Fibroblast of lung (primary cell): ENCODE data around the gene STK11IP. TPM values are rescaled to one million over a fixed set of nuclear protein-coding genes. Genes with fewer than 3 reads are reported as not detected.

Experiments
- DNase-seq, 2 donors: peaks; one replicate each; pipeline versions ENCODE4 v3.0.0 to v3.0.0-alpha.2; 2010; ENCODE audit warnings: low read depth in 2 of 2
- H2AFZ ChIP-seq: 2 replicates; pipeline ENCODE4 v1.5.1; 2012; ENCODE audit warnings: low read length, control low read depth, inconsistent platforms
- H3K27ac ChIP-seq: 2 replicates; pipeline ENCODE4 v1.5.1; 2011; ENCODE audit warnings: low read length, control low read depth; ENCODE audit not compliant: insufficient read depth
- H3K27me3 ChIP-seq: 2 replicates; pipeline ENCODE4 v1.5.1; 2011; ENCODE audit warnings: mild to moderate bottlenecking, low read length; ENCODE audit not compliant: control insufficient read depth, insufficient read depth
- H3K36me3 ChIP-seq: 2 replicates; pipeline ENCODE4 v1.5.1; 2011; ENCODE audit warnings: low read length; ENCODE audit not compliant: control insufficient read depth, insufficient read depth
- H3K4me1 ChIP-seq: 2 replicates; pipeline ENCODE4 v1.5.1; 2011; ENCODE audit warnings: low read length; ENCODE audit not compliant: control insufficient read depth, insufficient read depth; ENCODE audit errors: extremely low read depth
- H3K4me2 ChIP-seq: 2 replicates; pipeline ENCODE4 v1.5.1; 2011; ENCODE audit warnings: low read length, control low read depth; ENCODE audit not compliant: insufficient read depth; ENCODE audit errors: extremely low read depth
- H3K4me3 ChIP-seq, 4 experiments: fragments of 200-600 bp in 1 of 4; sonication (generic) in 1 of 4; replicated peaks in 1 of 4; 2 replicates each; pipeline ENCODE4 v1.5.1; 2011 to 2016; ENCODE audit warnings: low read length in 4 of 4, low read depth in 3 of 4, mild to moderate bottlenecking in 3 of 4, control low read depth in 2 of 4, inconsistent platforms in 1 of 4, mixed read lengths in 1 of 4; ENCODE audit not compliant: insufficient read depth in 1 of 4; ENCODE audit errors: control extremely low read depth in 1 of 4
- H3K79me2 ChIP-seq: 2 replicates; pipeline ENCODE4 v1.5.1; 2012; ENCODE audit warnings: mild to moderate bottlenecking, low read length, inconsistent platforms; ENCODE audit not compliant: control insufficient read depth, insufficient read depth
- H3K9ac ChIP-seq: 2 replicates; pipeline ENCODE4 v1.5.1; 2011; ENCODE audit warnings: mild to moderate bottlenecking, low read length, control low read depth; ENCODE audit not compliant: insufficient read depth
- H3K9me3 ChIP-seq: 2 replicates; pipeline ENCODE4 v1.5.1; 2012; ENCODE audit warnings: low read depth, low read length; ENCODE audit not compliant: control insufficient read depth, insufficient read depth
- H4K20me1 ChIP-seq: 2 replicates; pipeline ENCODE4 v1.5.1; 2011; ENCODE audit warnings: low read length; ENCODE audit not compliant: control insufficient read depth, insufficient read depth; ENCODE audit errors: extremely low read depth
- CTCF ChIP-seq, 2 donors: IDR thresholded peaks in 1 of 2; conservative IDR thresholded peaks in 1 of 2; 1 replicate in 1 of 2; 2 replicates in 1 of 2; pipeline ENCODE4 v1.5.1; 2011 to 2012; ENCODE audit warnings: low read length in 2 of 2, control low read depth in 1 of 2, inconsistent platforms in 1 of 2, low read depth in 1 of 2, mild to moderate bottlenecking in 1 of 2
- EZH2 ChIP-seq: IDR thresholded peaks from 2 replicates; pipeline ENCODE4 v1.5.1; 2012; ENCODE audit warnings: low read length, control low read depth, mild to moderate bottlenecking; ENCODE audit errors: missing control alignments
- polyA plus RNA-seq, 2 donors: library from polyadenylated mRNA; depleted of rRNA in 1 of 2; stranded (reverse) in 1 of 2; unstranded in 1 of 2; fragments of >200 nt; gene quantifications; 2 replicates each; pipeline ENCODE4 v1.2.1, GENCODE V29; 2011 to 2012; ENCODE audit warnings: missing spikeins in 1 of 2
- total RNA-seq: library from RNA; depleted of rRNA; stranded (reverse); fragments of >200 nt; gene quantifications from 2 replicates; pipeline ENCODE4 v1.2.1, GENCODE V29; 2014

STK11IP gene
- total and polyA plus RNA-seq, 2 donors (not counting 1 experiment from before 2014, with no cell fraction given) = 5.6 to 16.8 TPM

GRCh38 chr2:219572237-219573001 is 25.2 kb upstream of the STK11IP start, which contains the start of gene INHA:
TSS of gene INHA (plus strand) at chr2:219572310. CDS start at chr2:219572375, 65 bp downstream.
- H3K27me3 ChIP-seq = peaks cover 15% of the 10 kb centered on the region
- no peak for TF ChIP-seq CTCF (conservative IDR thresholded peaks at IDR 0.05 in 1 of 2, IDR thresholded peaks at IDR 0.05 in 1 of 2; ENCODE audit: low read depth in 1 of 2, low read length in 2 of 2)
- TF ChIP-seq EZH2 = no peak
- H3K79me2 ChIP-seq = no peaks in the 10 kb centered on the region
- H3K4me3 ChIP-seq = peak within 1 kb of the TSS; percentile 37 to 68 (median 47)
- no peaks in the 10 kb centered on the region for H3K36me3 ChIP-seq
- DNase-seq = no peak
- no peak within 1 kb of the TSS for H3K27ac ChIP-seq
- H4K20me1 ChIP-seq = no peaks in the 10 kb centered on the region
- H3K4me1 ChIP-seq = peaks cover 3% of the 10 kb centered on the region
- H3K9me3 ChIP-seq = no peaks in the 10 kb centered on the region
- peak within 1 kb of the TSS; percentile 35 for H2AFZ ChIP-seq
- H3K4me2 ChIP-seq = peak within 1 kb of the TSS; percentile 68
- H3K9ac ChIP-seq = peak within 1 kb of the TSS; percentile 46

DNA sequence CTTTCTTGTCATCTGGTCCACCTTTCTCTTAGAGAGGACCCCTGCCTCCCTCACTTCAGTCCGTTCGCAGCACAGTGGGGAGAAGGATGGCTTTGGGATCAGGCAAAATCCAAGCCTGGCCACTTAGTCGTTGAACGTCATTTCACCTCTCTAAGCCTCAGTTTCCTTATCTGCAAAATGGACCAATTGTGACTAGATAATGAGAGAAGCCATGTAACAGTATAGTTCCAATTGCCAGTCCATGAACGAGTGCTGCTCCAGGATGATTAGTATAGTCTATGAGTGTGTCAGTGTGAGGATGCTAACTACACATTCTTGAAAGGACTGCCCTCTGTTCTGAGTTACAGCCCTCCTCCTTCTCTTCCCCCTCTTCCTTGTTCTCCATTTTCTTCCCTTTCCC is 24.5 kb upstream of the STK11IP start:
- Histone ChIP-seq H3K9ac (no peak overlapping the region), H3K4me2 (no peak overlapping the region), H4K20me1 (no peaks in the 10 kb centered on the region), H3K4me3 (no peak overlapping the region), H2AFZ (no peak overlapping the region), H3K79me2 (no peaks in the 10 kb centered on the region), H3K27me3 (peaks cover 17% of the 10 kb centered on the region), H3K27ac (no peak overlapping the region), H3K36me3 (no peaks in the 10 kb centered on the region), H3K9me3 (no peaks in the 10 kb centered on the region), H3K4me1 (peaks cover 3% of the 10 kb centered on the region)
- TF ChIP-seq EZH2 (no peak), CTCF (conservative IDR thresholded peaks at IDR 0.05 in 1 of 2, IDR thresholded peaks at IDR 0.05 in 1 of 2; ENCODE audit: low read depth in 1 of 2, low read length in 2 of 2) (no peak)
- DNase-seq = no peak

DNA sequence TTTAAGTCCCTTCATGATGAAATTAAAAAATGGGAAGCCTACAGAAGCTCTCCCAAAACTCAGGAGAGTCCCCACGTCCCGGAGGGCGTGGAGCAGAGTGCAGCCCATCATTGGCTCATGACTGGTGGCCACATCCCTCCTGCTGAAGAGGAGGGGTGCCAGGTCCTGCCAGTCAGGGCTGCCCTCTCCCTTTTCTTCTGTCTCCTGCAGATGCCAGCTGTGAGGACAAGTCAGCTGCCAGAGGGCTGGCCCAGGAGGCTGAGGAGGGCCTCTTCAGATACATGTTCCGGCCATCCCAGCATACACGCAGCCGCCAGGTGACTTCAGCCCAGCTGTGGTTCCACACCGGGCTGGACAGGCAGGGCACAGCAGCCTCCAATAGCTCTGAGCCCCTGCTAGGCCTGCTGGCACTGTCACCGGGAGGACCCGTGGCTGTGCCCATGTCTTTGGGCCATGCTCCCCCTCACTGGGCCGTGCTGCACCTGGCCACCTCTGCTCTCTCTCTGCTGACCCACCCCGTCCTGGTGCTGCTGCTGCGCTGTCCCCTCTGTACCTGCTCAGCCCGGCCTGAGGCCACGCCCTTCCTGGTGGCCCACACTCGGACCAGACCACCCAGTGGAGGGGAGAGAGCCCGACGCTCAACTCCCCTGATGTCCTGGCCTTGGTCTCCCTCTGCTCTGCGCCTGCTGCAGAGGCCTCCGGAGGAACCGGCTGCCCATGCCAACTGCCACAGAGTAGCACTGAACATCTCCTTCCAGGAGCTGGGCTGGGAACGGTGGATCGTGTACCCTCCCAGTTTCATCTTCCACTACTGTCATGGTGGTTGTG is 23.0 kb upstream of the STK11IP start:
- no peak for DNase-seq
- Histone ChIP-seq H4K20me1 (no peaks in the 10 kb centered on the region), H3K9ac (no peak overlapping the region), H3K4me2 (no peak overlapping the region), H3K4me1 (peaks cover 3% of the 10 kb centered on the region), H3K4me3 (no peak overlapping the region), H3K27me3 (peaks cover 25% of the 10 kb centered on the region), H3K36me3 (no peaks in the 10 kb centered on the region), H3K27ac (no peak overlapping the region), H3K79me2 (no peaks in the 10 kb centered on the region), H2AFZ (no peak overlapping the region), H3K9me3 (no peaks in the 10 kb centered on the region)
- TF ChIP-seq EZH2 (no peak), CTCF (conservative IDR thresholded peaks at IDR 0.05 in 1 of 2, IDR thresholded peaks at IDR 0.05 in 1 of 2; ENCODE audit: low read depth in 1 of 2, low read length in 2 of 2) (no peak)
